K562 (cell line): Measurements from ENCODE around the gene SLC4A2. TPM values are rescaled to one million over a fixed set of nuclear protein-coding genes. Genes with fewer than 3 reads are reported as not detected.

Experiments used
- ASH1L ChIP-seq: fragments of 450-650 bp; IDR thresholded peaks from 2 replicates; pipeline ENCODE4 v1.6.1; 2018; ENCODE audit warnings: borderline replicate concordance, mild to moderate bottlenecking, low read depth; ENCODE audit not compliant: partially characterized antibody
- FOXK2 ChIP-seq, 2 experiments: fragments of 450-650 bp; IDR thresholded peaks in 1 of 2; conservative IDR thresholded peaks in 1 of 2; 2 replicates each; pipeline ENCODE4 v1.6.1; 2016; ENCODE audit warnings: low read depth in 2 of 2, mild to moderate bottlenecking in 1 of 2
- HLTF ChIP-seq: fragments of 450-650 bp; IDR thresholded peaks from 2 replicates; pipeline ENCODE4 v1.6.1; 2016
- KDM4B ChIP-seq, 2 experiments: fragments of 450-650 bp in 1 of 2; sonication (generic) in 1 of 2; IDR thresholded peaks; 2 replicates each; pipeline ENCODE4 v1.6.1; 2016 to 2017; ENCODE audit warnings: borderline replicate concordance in 2 of 2, antibody characterized with exemption in 1 of 2, low read depth in 1 of 2, mild to moderate bottlenecking in 1 of 2
- MTA3 ChIP-seq: fragments of 450-650 bp; formaldehyde crosslinking; IDR thresholded peaks from 2 replicates; pipeline ENCODE4 v1.6.1; 2017; ENCODE audit warnings: mild to moderate bottlenecking, borderline replicate concordance
- MYBL2 ChIP-seq, 2 experiments: fragments of 450-650 bp in 1 of 2; sonication (generic) in 1 of 2; formaldehyde crosslinking in 1 of 2; IDR thresholded peaks; 2 replicates each; pipeline versions ENCODE4 v1.6.1 to v1.8.1; 2017 to 2022; ENCODE audit warnings: borderline replicate concordance in 1 of 2, inconsistent platforms in 1 of 2, low read depth in 1 of 2, mild to moderate bottlenecking in 1 of 2, missing genetic modification reagents in 1 of 2, moderate library complexity in 1 of 2
- NR2C1 ChIP-seq, 2 experiments: fragments of 450-650 bp; IDR thresholded peaks; 2 replicates each; pipeline ENCODE4 v1.6.1; 2017; ENCODE audit warnings: mild to moderate bottlenecking in 2 of 2, antibody characterized with exemption in 1 of 2, inconsistent platforms in 1 of 2, missing compliant biosample characterization in 1 of 2, missing genetic modification characterization in 1 of 2
- RBFOX2 ChIP-seq: fragments of 200-400 bp; formaldehyde crosslinking; IDR thresholded peaks from 2 replicates; pipeline ENCODE4 v1.6.1; 2017; ENCODE audit warnings: low read depth, mild to moderate bottlenecking, low read length, moderate library complexity
- RFX7 ChIP-seq: fragments of 250-450 bp; sonication (Bioruptor Pico); IDR thresholded peaks from 2 replicates; pipeline ENCODE4 v1.5.1; 2021; ENCODE audit warnings: mild to moderate bottlenecking
- SMARCE1 ChIP-seq: fragments of 450-650 bp; IDR thresholded peaks from 2 replicates; pipeline ENCODE4 v1.7.1; 2016; ENCODE audit warnings: mild to moderate bottlenecking
- SNRNP70 ChIP-seq: fragments of 200-400 bp; formaldehyde crosslinking; optimal IDR thresholded peaks from 2 replicates; pipeline ENCODE3; 2017; ENCODE audit warnings: low read depth, low read length
- SUPT5H ChIP-seq: fragments of 450-650 bp; IDR thresholded peaks from 2 replicates; pipeline ENCODE4 v1.6.1; 2016
- ZBTB7A ChIP-seq: IDR thresholded peaks from 2 replicates; pipeline ENCODE4 v1.6.1; 2011; ENCODE audit warnings: low read depth, mild to moderate bottlenecking, low read length, moderate library complexity, borderline replicate concordance; ENCODE audit not compliant: control insufficient read depth
- ZNF584 ChIP-seq: fragments of 200-800 bp; sonication (Bioruptor generic); IDR thresholded peaks from 2 replicates; pipeline ENCODE4 v1.6.1; 2016; ENCODE audit warnings: low read depth, mild to moderate bottlenecking, missing genetic modification characterization, missing compliant biosample characterization
- polyA plus RNA-seq, 8 experiments: library from polyadenylated mRNA; depleted of rRNA in 4 of 8; stranded (reverse) in 5 of 8; unstranded in 3 of 8; fragments of >200 nt; fragmentation: Nextera tagmentation in 2 of 8; fragmentation: Illumina TruSeq in 1 of 8; extraction: Ambion mirVana in 2 of 8; extraction: Trizol in 1 of 8; gene quantifications; 2 replicates each; pipeline versions ENCODE4 v1.2.1 to v1.2.3, GENCODE V29; 2011 to 2014; ENCODE audit warnings: inconsistent platforms in 1 of 8, missing spikeins in 1 of 8
- total RNA-seq, 7 experiments: library from RNA; depleted of rRNA in 6 of 7; stranded (reverse); fragments of >200 nt in 6 of 7; fragmentation: Illumina TruSeq in 2 of 7; extraction: Trizol in 2 of 7; gene quantifications; 2 replicates each; pipeline versions ENCODE4 v1.2.1 to v1.2.3, GENCODE V29; 2011 to 2021; ENCODE audit warnings: low replicate concordance in 1 of 7
- TF ChIP-seq, protein P1 (sequence below): fragments of 250-450 bp; sonication (Bioruptor Pico); IDR thresholded peaks from 2 replicates; pipeline ENCODE4 v1.8.0; 2021; ENCODE audit warnings: borderline replicate concordance, mild to moderate bottlenecking, moderate library complexity; ENCODE audit not compliant: poor library complexity, severe bottlenecking
- TF ChIP-seq, protein P2 (sequence below): fragments of 450-650 bp; IDR thresholded peaks from 2 replicates; pipeline ENCODE4 v1.6.1; 2017; ENCODE audit warnings: antibody characterized with exemption
- TF ChIP-seq, protein P3 (sequence below): fragments of 250-450 bp; sonication (Bioruptor Pico); IDR thresholded peaks from 2 replicates; pipeline ENCODE4 v1.9.0; 2021; ENCODE audit warnings: mild to moderate bottlenecking, inconsistent platforms
- TF ChIP-seq, protein P4 (sequence below): sonication (generic); formaldehyde crosslinking; IDR thresholded peaks from 2 replicates; pipeline ENCODE4 v1.8.0; 2022; ENCODE audit warnings: mild to moderate bottlenecking, missing genetic modification reagents

Gene SLC4A2
- total and polyA plus RNA-seq, 9 of the 15 experiments (the other 6 are each of a cell fraction or from before 2014, with no cell fraction given) = 11.4 to 375 (median 130) TPM

DNA sequence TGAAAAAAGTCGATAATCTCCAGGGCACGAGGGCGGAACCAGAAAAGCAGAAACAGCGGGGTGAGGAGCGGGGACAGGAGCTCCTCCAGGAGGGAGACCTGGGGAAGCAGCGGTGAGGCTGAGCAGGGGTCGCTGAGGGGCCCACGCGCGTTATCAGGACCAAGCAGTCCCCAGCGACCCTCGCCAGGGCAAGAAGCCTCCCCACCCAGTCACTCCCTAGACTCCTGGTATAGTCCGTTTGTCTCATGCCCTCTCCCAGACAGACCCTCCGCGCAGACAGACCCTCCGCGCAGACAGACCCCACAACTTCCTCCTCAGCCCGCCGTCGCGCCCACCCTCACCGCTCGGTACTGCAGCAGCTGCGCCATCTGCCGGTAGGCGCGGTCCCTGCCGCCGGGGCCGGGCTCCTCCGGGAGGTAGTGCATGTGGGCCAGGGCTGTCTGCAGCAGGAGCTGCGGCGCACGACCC, 41.4 kb upstream of the SLC4A2 start (continued):
- TF ChIP-seq NR2C1 (IDR thresholded peaks at IDR 0.05) = no peak
- no peak for TF ChIP-seq NR2C1 (tag; IDR thresholded peaks at IDR 0.05)
- TF ChIP-seq, protein P1, sequence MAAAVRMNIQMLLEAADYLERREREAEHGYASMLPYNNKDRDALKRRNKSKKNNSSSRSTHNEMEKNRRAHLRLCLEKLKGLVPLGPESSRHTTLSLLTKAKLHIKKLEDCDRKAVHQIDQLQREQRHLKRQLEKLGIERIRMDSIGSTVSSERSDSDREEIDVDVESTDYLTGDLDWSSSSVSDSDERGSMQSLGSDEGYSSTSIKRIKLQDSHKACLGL (CRISPR knock-in tag) = no peak
- TF ChIP-seq, protein P2, sequence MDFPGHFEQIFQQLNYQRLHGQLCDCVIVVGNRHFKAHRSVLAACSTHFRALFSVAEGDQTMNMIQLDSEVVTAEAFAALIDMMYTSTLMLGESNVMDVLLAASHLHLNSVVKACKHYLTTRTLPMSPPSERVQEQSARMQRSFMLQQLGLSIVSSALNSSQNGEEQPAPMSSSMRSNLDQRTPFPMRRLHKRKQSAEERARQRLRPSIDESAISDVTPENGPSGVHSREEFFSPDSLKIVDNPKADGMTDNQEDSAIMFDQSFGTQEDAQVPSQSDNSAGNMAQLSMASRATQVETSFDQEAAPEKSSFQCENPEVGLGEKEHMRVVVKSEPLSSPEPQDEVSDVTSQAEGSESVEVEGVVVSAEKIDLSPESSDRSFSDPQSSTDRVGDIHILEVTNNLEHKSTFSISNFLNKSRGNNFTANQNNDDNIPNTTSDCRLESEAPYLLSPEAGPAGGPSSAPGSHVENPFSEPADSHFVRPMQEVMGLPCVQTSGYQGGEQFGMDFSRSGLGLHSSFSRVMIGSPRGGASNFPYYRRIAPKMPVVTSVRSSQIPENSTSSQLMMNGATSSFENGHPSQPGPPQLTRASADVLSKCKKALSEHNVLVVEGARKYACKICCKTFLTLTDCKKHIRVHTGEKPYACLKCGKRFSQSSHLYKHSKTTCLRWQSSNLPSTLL = no peak
- peak; percentile 100 for TF ChIP-seq ZBTB7A
- TF ChIP-seq HLTF = peak; percentile 95
- TF ChIP-seq MTA3 = peak; percentile 98
- TF ChIP-seq, protein P3, sequence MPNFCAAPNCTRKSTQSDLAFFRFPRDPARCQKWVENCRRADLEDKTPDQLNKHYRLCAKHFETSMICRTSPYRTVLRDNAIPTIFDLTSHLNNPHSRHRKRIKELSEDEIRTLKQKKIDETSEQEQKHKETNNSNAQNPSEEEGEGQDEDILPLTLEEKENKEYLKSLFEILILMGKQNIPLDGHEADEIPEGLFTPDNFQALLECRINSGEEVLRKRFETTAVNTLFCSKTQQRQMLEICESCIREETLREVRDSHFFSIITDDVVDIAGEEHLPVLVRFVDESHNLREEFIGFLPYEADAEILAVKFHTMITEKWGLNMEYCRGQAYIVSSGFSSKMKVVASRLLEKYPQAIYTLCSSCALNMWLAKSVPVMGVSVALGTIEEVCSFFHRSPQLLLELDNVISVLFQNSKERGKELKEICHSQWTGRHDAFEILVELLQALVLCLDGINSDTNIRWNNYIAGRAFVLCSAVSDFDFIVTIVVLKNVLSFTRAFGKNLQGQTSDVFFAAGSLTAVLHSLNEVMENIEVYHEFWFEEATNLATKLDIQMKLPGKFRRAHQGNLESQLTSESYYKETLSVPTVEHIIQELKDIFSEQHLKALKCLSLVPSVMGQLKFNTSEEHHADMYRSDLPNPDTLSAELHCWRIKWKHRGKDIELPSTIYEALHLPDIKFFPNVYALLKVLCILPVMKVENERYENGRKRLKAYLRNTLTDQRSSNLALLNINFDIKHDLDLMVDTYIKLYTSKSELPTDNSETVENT (CRISPR knock-in tag) = peak; percentile 86
- TF ChIP-seq SNRNP70 = no peak
- TF ChIP-seq, protein P4, sequence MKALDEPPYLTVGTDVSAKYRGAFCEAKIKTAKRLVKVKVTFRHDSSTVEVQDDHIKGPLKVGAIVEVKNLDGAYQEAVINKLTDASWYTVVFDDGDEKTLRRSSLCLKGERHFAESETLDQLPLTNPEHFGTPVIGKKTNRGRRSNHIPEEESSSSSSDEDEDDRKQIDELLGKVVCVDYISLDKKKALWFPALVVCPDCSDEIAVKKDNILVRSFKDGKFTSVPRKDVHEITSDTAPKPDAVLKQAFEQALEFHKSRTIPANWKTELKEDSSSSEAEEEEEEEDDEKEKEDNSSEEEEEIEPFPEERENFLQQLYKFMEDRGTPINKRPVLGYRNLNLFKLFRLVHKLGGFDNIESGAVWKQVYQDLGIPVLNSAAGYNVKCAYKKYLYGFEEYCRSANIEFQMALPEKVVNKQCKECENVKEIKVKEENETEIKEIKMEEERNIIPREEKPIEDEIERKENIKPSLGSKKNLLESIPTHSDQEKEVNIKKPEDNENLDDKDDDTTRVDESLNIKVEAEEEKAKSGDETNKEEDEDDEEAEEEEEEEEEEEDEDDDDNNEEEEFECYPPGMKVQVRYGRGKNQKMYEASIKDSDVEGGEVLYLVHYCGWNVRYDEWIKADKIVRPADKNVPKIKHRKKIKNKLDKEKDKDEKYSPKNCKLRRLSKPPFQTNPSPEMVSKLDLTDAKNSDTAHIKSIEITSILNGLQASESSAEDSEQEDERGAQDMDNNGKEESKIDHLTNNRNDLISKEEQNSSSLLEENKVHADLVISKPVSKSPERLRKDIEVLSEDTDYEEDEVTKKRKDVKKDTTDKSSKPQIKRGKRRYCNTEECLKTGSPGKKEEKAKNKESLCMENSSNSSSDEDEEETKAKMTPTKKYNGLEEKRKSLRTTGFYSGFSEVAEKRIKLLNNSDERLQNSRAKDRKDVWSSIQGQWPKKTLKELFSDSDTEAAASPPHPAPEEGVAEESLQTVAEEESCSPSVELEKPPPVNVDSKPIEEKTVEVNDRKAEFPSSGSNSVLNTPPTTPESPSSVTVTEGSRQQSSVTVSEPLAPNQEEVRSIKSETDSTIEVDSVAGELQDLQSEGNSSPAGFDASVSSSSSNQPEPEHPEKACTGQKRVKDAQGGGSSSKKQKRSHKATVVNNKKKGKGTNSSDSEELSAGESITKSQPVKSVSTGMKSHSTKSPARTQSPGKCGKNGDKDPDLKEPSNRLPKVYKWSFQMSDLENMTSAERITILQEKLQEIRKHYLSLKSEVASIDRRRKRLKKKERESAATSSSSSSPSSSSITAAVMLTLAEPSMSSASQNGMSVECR (CRISPR knock-in tag) = no peak
- TF ChIP-seq RFX7 (CRISPR knock-in tag) = no peak
- TF ChIP-seq ZNF584 (CRISPR knock-in tag) = no peak
- TF ChIP-seq RBFOX2 = peak; percentile 81
- TF ChIP-seq MYBL2 (IDR thresholded peaks at IDR 0.05; ENCODE audit: low read depth) = no peak
- no peak for TF ChIP-seq MYBL2 (CRISPR knock-in tag; IDR thresholded peaks at IDR 0.05; ENCODE audit: borderline replicate concordance)
- peak; percentile 67 for TF ChIP-seq SUPT5H
- peak; percentile 45 to 64; a peak in 2 of 4 replicates for TF ChIP-seq FOXK2 (conservative IDR thresholded peaks at IDR 0.05 in 1 of 2, IDR thresholded peaks at IDR 0.05 in 1 of 2; ENCODE audit: low read depth in 2 of 2)
- TF ChIP-seq SMARCE1 = peak; percentile 94
- peak in 1 of 2 experiments; percentile 82; a peak in 2 of 4 replicates for TF ChIP-seq KDM4B (IDR thresholded peaks at IDR 0.05; ENCODE audit: borderline replicate concordance in 2 of 2, low read depth in 1 of 2)
- TF ChIP-seq ASH1L = no peak
